B cell (primary cell): ENCODE measurements around the gene CTSH. TPM values are rescaled to one million over a fixed set of nuclear protein-coding genes. Genes with fewer than 3 reads are reported as not detected.

ENCODE experiments used
- ATAC-seq: fragments of 200-7000 bp; cut with Tn5 transposase; one replicate; pipeline ENCODE4 v1.10.0; 2021; ENCODE audit warnings: low read depth, mild to moderate bottlenecking, moderate number of reproducible peaks, moderate library complexity
- CTCF ChIA-PET: fragments of 350-600 bp; sonication (Branson Sonifier 250); formaldehyde crosslinking; loops from one replicate; lab custom pipeline; 2021; ENCODE audit warnings: antibody characterized with exemption, inconsistent platforms; lab: Charles Lee
- POLR2A ChIA-PET: fragments of 350-600 bp; sonication (Branson Sonifier 250); formaldehyde crosslinking; loops from one replicate; lab custom pipeline; 2021; ENCODE audit warnings: antibody characterized with exemption; lab: Charles Lee
- DNase-seq: peaks from one replicate; pipeline ENCODE4 v3.0.0; 2013
- H2AFZ ChIP-seq: 2 replicates; pipeline ENCODE4 v1.6.1; 2012; ENCODE audit warnings: mild to moderate bottlenecking, low read depth, low read length; ENCODE audit not compliant: insufficient read depth, poor library complexity, severe bottlenecking
- H3K27ac ChIP-seq, 2 donors: 1 replicate in 1 of 2; 2 replicates in 1 of 2; pipeline ENCODE4 v1.5.1; 2012 to 2013; ENCODE audit warnings: low read length in 2 of 2, mild to moderate bottlenecking in 2 of 2, moderate library complexity in 1 of 2
- H3K27me3 ChIP-seq, 4 experiments: fragments of 200-600 bp in 1 of 4; sonication (generic) in 1 of 4; replicated peaks in 1 of 4; 1 replicate in 2 of 4; 2 replicates in 2 of 4; pipeline versions ENCODE4 v1.6.1 to v1.7.0; 2013 to 2016; ENCODE audit warnings: low read length in 3 of 4, mild to moderate bottlenecking in 2 of 4, mixed read lengths in 1 of 4, moderate library complexity in 1 of 4; ENCODE audit not compliant: insufficient read depth in 4 of 4, control insufficient read depth in 3 of 4; ENCODE audit errors: control extremely low read depth in 1 of 4
- H3K36me3 ChIP-seq, 2 experiments: replicated peaks in 1 of 2; 1 replicate in 1 of 2; 2 replicates in 1 of 2; pipeline versions ENCODE4 v1.6.1 to v1.7.1; 2013; ENCODE audit warnings: low read length in 1 of 2; ENCODE audit not compliant: insufficient read depth in 2 of 2, control insufficient read depth in 1 of 2; ENCODE audit errors: control extremely low read depth in 1 of 2, extremely low read depth in 1 of 2
- H3K4me1 ChIP-seq, 2 donors: fragments of 200-600 bp in 1 of 2; sonication (generic) in 1 of 2; 1 replicate in 1 of 2; 2 replicates in 1 of 2; pipeline versions ENCODE4 v1.5.1 to v1.6.1; 2013 to 2017; ENCODE audit warnings: low read length in 2 of 2; ENCODE audit not compliant: control insufficient read depth in 2 of 2, insufficient read depth in 2 of 2
- H3K4me2 ChIP-seq: replicated peaks from 2 replicates; pipeline ENCODE3; 2012; ENCODE audit warnings: mild to moderate bottlenecking, low read depth, low read length; ENCODE audit not compliant: poor library complexity, severe bottlenecking
- H3K4me3 ChIP-seq, 5 experiments: fragments of 200-600 bp in 1 of 5; sonication (generic) in 1 of 5; 1 replicate in 3 of 5; 2 replicates in 2 of 5; pipeline versions ENCODE4 v1.5.1 to v1.7.0; 2011 to 2016; ENCODE audit warnings: low read length in 4 of 5, mild to moderate bottlenecking in 4 of 5, low read depth in 2 of 5, control low read depth in 1 of 5, moderate library complexity in 1 of 5; ENCODE audit not compliant: insufficient read depth in 1 of 5; ENCODE audit errors: control extremely low read depth in 1 of 5, extremely low read depth in 1 of 5
- H3K79me2 ChIP-seq: fragments of 200-600 bp; sonication (generic); one replicate; pipeline ENCODE4 v1.6.0; 2016; ENCODE audit warnings: low read length; ENCODE audit not compliant: control insufficient read depth, insufficient read depth
- H3K9ac ChIP-seq: fragments of 200-600 bp; sonication (generic); 2 replicates; pipeline ENCODE4 v1.6.1; 2017; ENCODE audit warnings: mild to moderate bottlenecking, low read length, moderate library complexity
- H3K9me3 ChIP-seq, 3 donors: one replicate each; pipeline versions ENCODE4 v1.6.1 to v1.7.1; 2013; ENCODE audit warnings: low read length in 2 of 3; ENCODE audit not compliant: control insufficient read depth in 2 of 3, insufficient read depth in 1 of 3; ENCODE audit errors: control extremely low read depth in 1 of 3
- H4K20me1 ChIP-seq: 2 replicates; pipeline ENCODE4 v1.6.0; 2012; ENCODE audit warnings: mild to moderate bottlenecking, low read length; ENCODE audit not compliant: insufficient read depth, control insufficient read depth, poor library complexity, severe bottlenecking
- H3K27ac Mint-ChIP-seq: one replicate; pipeline ENCODE4 v1.8.0; 2021; ENCODE audit warnings: mixed read lengths
- H3K27me3 Mint-ChIP-seq: one replicate; pipeline ENCODE4 v1.8.0; 2021; ENCODE audit warnings: mixed read lengths
- H3K4me1 Mint-ChIP-seq: one replicate; pipeline ENCODE4 v1.8.0; 2021; ENCODE audit warnings: mixed read lengths
- H3K4me3 Mint-ChIP-seq: one replicate; pipeline ENCODE4 v1.8.0; 2021; ENCODE audit warnings: mixed read lengths
- H3K9me3 Mint-ChIP-seq: one replicate; pipeline ENCODE4 v1.8.0; 2022; ENCODE audit warnings: mixed read lengths; ENCODE audit not compliant: insufficient read depth
- CTCF ChIP-seq: fragments of 200-600 bp; IDR thresholded peaks from one replicate; pipeline ENCODE4 v1.8.0; 2022; ENCODE audit warnings: antibody characterized with exemption, mild to moderate bottlenecking
- EZH2 ChIP-seq: IDR thresholded peaks from 2 replicates; pipeline ENCODE4 v1.6.1; 2012; ENCODE audit warnings: borderline replicate concordance, low read depth, mild to moderate bottlenecking, moderate library complexity, low read length; ENCODE audit not compliant: insufficient read depth, poor library complexity, severe bottlenecking
- WGBS: methylation state at CpG from one replicate; pipeline ENCODE4 v1.1.5; 2013; ENCODE audit warnings: missing lambda C conversion rate; ENCODE audit not compliant: insufficient coverage; 5-methylcytosine and 5-hydroxymethylcytosine counted together
- intact Hi-C: fragments of 100-400 bp; cut with micrococcal nuclease; formaldehyde crosslinking; loops from one replicate; pipeline ENCODE4 v1.10.0; 2022
- polyA plus RNA-seq: library from polyadenylated mRNA; depleted of rRNA; stranded (reverse); fragments of >200 nt; gene quantifications from 2 replicates; pipeline ENCODE4 v1.2.3, GENCODE V29; 2012
- total RNA-seq, 2 donors: library from RNA; stranded (reverse); fragments of 120-200 nt in 1 of 2; gene quantifications; 1 replicate in 1 of 2; 2 replicates in 1 of 2; pipeline versions ENCODE4 v1.2.3 to v1.2.4, GENCODE V29; 2013 to 2022

CTSH gene
- total and polyA plus RNA-seq, 2 donors (not counting 1 experiment from before 2014, with no cell fraction given), result 399 to 441 TPM

DNA sequence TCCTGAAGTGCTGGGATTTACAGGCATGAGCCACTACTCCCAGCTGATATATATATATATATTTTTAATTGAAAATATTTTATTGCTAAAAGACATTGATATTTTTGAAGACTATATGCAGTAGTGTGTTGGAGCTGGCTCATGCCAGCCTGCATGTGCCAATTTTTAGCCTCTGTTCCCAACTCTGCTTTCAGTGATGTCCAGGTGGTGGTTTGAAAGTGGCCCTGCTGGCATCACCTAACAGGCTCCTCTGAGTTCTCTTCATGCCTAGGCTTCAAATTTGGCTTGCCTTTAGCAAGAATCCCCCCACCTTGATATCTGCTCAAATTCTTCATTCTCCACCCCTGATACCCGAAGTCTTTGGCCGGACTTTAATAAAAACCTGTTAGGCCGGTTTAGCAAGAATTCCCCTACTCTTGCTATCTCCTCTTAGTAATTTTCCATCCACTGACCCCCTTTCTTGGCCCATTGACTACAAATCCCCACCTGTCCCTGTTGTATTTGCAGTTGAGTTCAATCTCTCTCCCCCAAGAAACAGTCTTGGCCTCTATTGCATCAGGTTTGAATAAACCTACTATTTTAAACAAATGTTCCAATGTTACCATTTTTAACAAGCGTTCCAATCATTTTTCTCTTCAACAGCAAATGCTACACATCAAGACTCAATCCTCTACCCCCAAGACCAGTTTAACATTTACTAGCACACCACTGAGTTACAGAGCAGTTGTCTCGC lies 23.9 kb upstream of the CTSH start:
- Histone ChIP-seq H4K20me1 (no peaks in the 10 kb centered on the region), H3K27me3 (no peaks in the 10 kb centered on the region), H3K9ac (no peak overlapping the region), H3K4me2 (no peak overlapping the region), H3K27ac (no peak overlapping the region), H2AFZ (no peak overlapping the region), H3K4me3 (no peak overlapping the region), H3K79me2 (no peaks in the 10 kb centered on the region), H3K36me3 (no peaks in the 10 kb centered on the region), H3K4me1 (no peaks in the 10 kb centered on the region), H3K9me3 (no peaks in the 10 kb centered on the region)
- ChIA-PET POLR2A (no interaction called here), CTCF (interaction anchor here (1.2 to 3.1 kb wide), 3 partner anchors 10 to 216 kb away, joined by 3 to 16 read pairs (median 4); no protein-coding TSS in a partner anchor)
- intact Hi-C loops, result no loop called here
- H3K4me3 Mint-ChIP-seq, result no peak overlapping the region
- TF ChIP-seq EZH2, result no peak
- TF ChIP-seq CTCF, result no peak
- H3K4me1 Mint-ChIP-seq, result peaks cover 3% of the 10 kb centered on the region
- ATAC-seq, result no peak
- H3K27me3 Mint-ChIP-seq, result no peaks in the 10 kb centered on the region
- no peaks in the 10 kb centered on the region for H3K9me3 Mint-ChIP-seq
- no peak for DNase-seq
- H3K27ac Mint-ChIP-seq, result no peak overlapping the region
- WGBS, result 100% methylated on average over 4 of the region's 5 CpGs

DNA sequence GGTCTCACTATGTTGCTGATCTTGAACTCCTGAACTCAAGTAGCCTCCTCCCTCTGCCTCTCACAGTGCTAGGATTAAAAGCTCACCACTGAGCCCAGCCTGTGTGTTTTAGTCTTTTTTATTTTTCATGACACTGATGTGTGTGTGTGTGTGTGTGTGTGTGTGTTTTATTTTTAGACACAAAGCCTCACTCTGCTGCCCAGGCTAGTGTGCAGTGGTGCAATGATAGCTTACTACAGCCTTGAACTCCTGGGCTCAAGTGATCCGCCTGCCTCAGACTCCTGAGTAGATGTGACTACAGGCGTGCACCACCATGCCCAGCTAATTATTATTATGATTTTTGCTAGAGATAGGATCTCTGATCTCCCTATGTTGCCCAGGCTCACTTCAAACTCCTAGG lies 23.3 kb upstream of the CTSH start:
- Mint-ChIP-seq H3K4me1 (peaks cover 3% of the 10 kb centered on the region), H3K9me3 (no peaks in the 10 kb centered on the region), H3K27me3 (no peaks in the 10 kb centered on the region), H3K4me3 (no peak overlapping the region), H3K27ac (no peak overlapping the region)
- no peak overlapping the region for H3K4me2 ChIP-seq
- TF ChIP-seq CTCF, result no peak
- TF ChIP-seq EZH2, result no peak
- no peaks in the 10 kb centered on the region for H3K9me3 ChIP-seq
- no peak overlapping the region for H3K9ac ChIP-seq
- ChIA-PET POLR2A (no interaction called here), CTCF (interaction anchor here (0.6 to 3.1 kb wide), 5 partner anchors 8 to 216 kb away, joined by 3 to 16 read pairs (median 4); no protein-coding TSS in a partner anchor)
- no peak overlapping the region for H3K27ac ChIP-seq
- H3K27me3 ChIP-seq, result no peaks in the 10 kb centered on the region
- no peaks in the 10 kb centered on the region for H3K36me3 ChIP-seq
- intact Hi-C loops, result no loop called here
- no peaks in the 10 kb centered on the region for H4K20me1 ChIP-seq
- ATAC-seq (no peak), DNase-seq (no peak)
- H3K79me2 ChIP-seq, result no peaks in the 10 kb centered on the region
- H3K4me1 ChIP-seq, result no peaks in the 10 kb centered on the region
- H3K4me3 ChIP-seq, result no peak overlapping the region
- 100% methylated on average over 1 of the region's 2 CpGs for WGBS
- H2AFZ ChIP-seq, result no peak overlapping the region
